Measurements from ENCODE around the gene SMIM24. TPM values are rescaled to one million over a fixed set of nuclear protein-coding genes. Genes with fewer than 3 reads are reported as not detected.

Gene SMIM24
- total RNA-seq, 1 experiment from 2014 or later = 1.9 TPM

DNA sequence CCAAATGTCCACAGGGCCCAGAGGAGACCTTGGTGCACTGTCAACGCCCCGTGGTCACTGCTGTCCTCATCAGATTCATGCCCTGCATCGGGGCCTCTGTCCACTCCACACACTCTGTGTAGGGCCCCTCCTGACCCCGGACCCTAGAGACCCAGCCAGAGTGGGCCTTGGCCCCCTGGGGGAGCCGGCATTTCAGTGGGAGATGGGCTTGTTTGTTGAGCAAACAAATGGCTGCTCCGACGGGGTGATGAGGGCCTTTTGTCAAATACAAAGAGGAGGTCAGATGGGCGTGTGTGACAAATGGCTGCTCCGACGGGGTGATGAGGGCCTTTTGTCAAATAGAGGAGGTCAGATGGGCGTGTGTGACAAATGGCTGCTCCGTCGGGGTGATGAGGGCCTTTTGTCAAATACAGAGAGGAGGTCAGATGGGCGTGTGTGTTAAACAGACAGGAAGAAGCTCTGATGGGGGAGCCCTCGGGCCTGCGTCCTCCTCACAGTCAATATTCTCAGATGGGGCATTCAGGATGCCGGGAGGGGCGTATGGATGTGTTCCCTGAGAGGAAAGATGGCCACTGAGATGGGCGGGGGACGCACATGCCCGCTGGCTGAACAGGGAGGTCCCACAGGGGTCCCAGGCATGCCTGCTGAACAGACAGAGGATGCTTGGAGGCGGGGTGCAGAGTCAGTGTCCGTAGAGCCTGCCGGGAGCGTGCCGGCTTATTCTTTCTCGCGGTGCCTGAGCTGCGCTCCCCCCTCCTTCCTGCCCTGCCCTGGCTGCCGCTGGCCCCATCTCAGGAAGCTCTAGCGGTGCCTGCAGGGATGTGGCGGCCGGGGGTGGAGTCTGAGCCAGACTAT is 36.3 kb downstream of the SMIM24 start:
- H3K4ac ChIP-seq (ENCODE audit: low read depth, low read length) = no peak overlapping the region
- H3K79me2 ChIP-seq (ENCODE audit: insufficient read depth, low read length) = no peaks in the 10 kb centered on the region
- Mint-ChIP-seq H3K9me3 (no peaks in the 10 kb centered on the region), H3K36me3 (ENCODE audit: insufficient read depth in 1 of 3, low read depth in 3 of 3) (no peaks in the 10 kb centered on the region), H3K27me3 (ENCODE audit: low read depth) (no peaks in the 10 kb centered on the region; the same call in 1 of the 2 replicates), H3K27ac (peak overlapping the region in 2 of 3 experiments; percentile 59 to 75; a peak in 4 of 7 replicates), H3K4me3 (peak overlapping the region; percentile 15 to 46; a peak in 3 of 5 replicates), H3K4me1 (peaks cover 9 to 17% of the 10 kb centered on the region in 2 experiments)
- peak overlapping the region; percentile 0 for H3K18ac ChIP-seq (ENCODE audit: insufficient read length, low read depth, low read length)
- H3K14ac ChIP-seq (ENCODE audit: insufficient read depth, low read length) = no peak overlapping the region
- H3K9ac ChIP-seq (ENCODE audit: extremely low read depth, insufficient read length, low read length) = no peak overlapping the region
- H3K4me1 ChIP-seq (ENCODE audit: insufficient read depth, low read length) = no peaks in the 10 kb centered on the region; the same call in 1 of the 2 replicates
- no peak overlapping the region for H2BK20ac ChIP-seq (ENCODE audit: low read depth, low read length, poor library complexity, severe bottlenecking)
- DNase-seq = peak; percentile 85
- H2AK5ac ChIP-seq (ENCODE audit: insufficient read length, low read length) = no peak overlapping the region
- peak overlapping the region; percentile 4 for H3K4me2 ChIP-seq (ENCODE audit: insufficient read depth, insufficient read length, low read length)
- H3K27me3 ChIP-seq (ENCODE audit: insufficient read depth, low read length) = no peaks in the 10 kb centered on the region
- WGBS (ENCODE audit: extremely low coverage, insufficient read length, low lambda C conversion rate) = no CpG with 5 or more reads among the region's 33 CpGs
- H3K56ac ChIP-seq (ENCODE audit: insufficient read length, low read depth, low read length) = no peak overlapping the region
- no peak overlapping the region for H3T11ph ChIP-seq (ENCODE audit: low read length)
- no peak overlapping the region for H2BK5ac ChIP-seq (ENCODE audit: insufficient read length, low read length)
- H2BK15ac ChIP-seq (ENCODE audit: low read depth, low read length) = no peak overlapping the region
- H2BK12ac ChIP-seq (ENCODE audit: insufficient read length, low read depth, low read length) = no peak overlapping the region
- H3K23me2 ChIP-seq (ENCODE audit: insufficient read length, low read depth, low read length, poor library complexity, severe bottlenecking) = no peaks in the 10 kb centered on the region
- H3K79me1 ChIP-seq (ENCODE audit: insufficient read depth, low read depth, low read length, poor library complexity, severe bottlenecking) = no peaks in the 10 kb centered on the region
- no peak overlapping the region for H2BK120ac ChIP-seq (ENCODE audit: low read depth, low read length, poor library complexity, severe bottlenecking)
- no peak overlapping the region for H2AFZ ChIP-seq (ENCODE audit: low read length)
- no peak overlapping the region for H3K27ac ChIP-seq (ENCODE audit: insufficient read length, low read depth, low read length)
- no peaks in the 10 kb centered on the region for H3K9me3 ChIP-seq (ENCODE audit: control insufficient read depth, low read depth, low read length)
- no peak overlapping the region for H4K5ac ChIP-seq (ENCODE audit: insufficient read length, low read depth, low read length)
- no peaks in the 10 kb centered on the region for H4K20me1 ChIP-seq (ENCODE audit: control insufficient read depth, insufficient read depth, insufficient read length)
- H4K91ac ChIP-seq (ENCODE audit: insufficient read length, low read depth, low read length) = no peak overlapping the region
- TF ChIP-seq, protein P1, sequence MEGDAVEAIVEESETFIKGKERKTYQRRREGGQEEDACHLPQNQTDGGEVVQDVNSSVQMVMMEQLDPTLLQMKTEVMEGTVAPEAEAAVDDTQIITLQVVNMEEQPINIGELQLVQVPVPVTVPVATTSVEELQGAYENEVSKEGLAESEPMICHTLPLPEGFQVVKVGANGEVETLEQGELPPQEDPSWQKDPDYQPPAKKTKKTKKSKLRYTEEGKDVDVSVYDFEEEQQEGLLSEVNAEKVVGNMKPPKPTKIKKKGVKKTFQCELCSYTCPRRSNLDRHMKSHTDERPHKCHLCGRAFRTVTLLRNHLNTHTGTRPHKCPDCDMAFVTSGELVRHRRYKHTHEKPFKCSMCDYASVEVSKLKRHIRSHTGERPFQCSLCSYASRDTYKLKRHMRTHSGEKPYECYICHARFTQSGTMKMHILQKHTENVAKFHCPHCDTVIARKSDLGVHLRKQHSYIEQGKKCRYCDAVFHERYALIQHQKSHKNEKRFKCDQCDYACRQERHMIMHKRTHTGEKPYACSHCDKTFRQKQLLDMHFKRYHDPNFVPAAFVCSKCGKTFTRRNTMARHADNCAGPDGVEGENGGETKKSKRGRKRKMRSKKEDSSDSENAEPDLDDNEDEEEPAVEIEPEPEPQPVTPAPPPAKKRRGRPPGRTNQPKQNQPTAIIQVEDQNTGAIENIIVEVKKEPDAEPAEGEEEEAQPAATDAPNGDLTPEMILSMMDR (conservative IDR thresholded peaks at IDR 0.05) = no peak
- H3K23ac ChIP-seq (ENCODE audit: insufficient read length, low read depth, low read length) = no peak overlapping the region
- no peak overlapping the region for H4K8ac ChIP-seq (replicated peaks; ENCODE audit: insufficient read length, low read depth, low read length)

Measured in H9 (cell line).